GM15510 (cell line): ENCODE results near the gene ISG20L2.

Source experiments
- POLR2A ChIP-seq: IDR thresholded peaks from 3 replicates; pipeline ENCODE4 v1.6.1; 2011; ENCODE audit warnings: borderline replicate concordance; ENCODE audit not compliant: insufficient read length; ENCODE audit errors: extremely low read depth

The ISG20L2 gene

DNA sequence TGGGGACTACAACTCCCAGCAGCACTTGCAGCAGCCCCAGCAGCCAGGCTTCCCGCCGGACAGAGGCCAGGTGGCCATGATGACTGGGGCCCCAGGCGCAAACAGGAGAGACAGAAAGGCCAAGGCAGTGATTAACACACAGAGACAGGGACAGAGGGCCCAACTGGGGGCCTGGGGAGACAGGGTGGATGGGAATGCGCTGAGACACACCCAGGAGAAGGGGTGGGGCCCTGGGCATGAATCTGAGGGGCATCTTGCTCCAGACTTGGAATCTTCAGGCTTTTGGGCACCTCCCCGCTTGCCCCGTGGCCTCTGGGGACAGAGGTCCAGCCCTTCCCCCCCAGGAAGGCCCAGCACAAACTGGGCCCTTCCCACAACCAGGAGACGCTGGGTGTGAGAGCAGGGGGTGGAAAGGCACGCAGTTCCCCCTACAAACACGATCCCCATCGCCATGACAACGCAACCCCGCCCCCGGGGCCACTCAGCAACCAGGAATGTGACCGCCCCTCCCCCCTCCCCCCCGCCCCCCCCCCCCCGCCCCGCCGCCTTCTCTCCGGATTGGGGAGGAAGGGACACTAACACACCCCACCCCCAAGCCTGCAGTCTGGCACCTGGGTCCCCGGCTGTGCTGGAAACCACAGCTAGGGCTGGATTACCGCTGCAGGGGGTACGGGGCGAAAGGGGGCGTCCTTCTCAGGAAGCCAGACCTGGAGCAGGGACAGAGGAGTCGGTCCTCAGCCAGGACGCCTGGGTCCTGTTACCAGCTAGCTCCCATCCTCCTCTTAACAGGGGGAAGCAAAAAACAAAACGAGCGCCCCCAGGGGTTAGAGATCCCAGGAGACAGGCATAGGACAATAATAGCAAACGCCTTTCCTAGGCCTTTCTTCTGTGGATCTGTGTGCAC lies 18.4 kb upstream of the ISG20L2 start:
- no peak for TF ChIP-seq POLR2A

- no peak for TF ChIP-seq POLR2A
These were observed 17.8 kb upstream of the ISG20L2 start for GRCh38 chr1:156746406-156746727.

GRCh38 chr1:156745881-156746280 lies 17.3 kb upstream of the ISG20L2 start:
- no peak for TF ChIP-seq POLR2A

DNA sequence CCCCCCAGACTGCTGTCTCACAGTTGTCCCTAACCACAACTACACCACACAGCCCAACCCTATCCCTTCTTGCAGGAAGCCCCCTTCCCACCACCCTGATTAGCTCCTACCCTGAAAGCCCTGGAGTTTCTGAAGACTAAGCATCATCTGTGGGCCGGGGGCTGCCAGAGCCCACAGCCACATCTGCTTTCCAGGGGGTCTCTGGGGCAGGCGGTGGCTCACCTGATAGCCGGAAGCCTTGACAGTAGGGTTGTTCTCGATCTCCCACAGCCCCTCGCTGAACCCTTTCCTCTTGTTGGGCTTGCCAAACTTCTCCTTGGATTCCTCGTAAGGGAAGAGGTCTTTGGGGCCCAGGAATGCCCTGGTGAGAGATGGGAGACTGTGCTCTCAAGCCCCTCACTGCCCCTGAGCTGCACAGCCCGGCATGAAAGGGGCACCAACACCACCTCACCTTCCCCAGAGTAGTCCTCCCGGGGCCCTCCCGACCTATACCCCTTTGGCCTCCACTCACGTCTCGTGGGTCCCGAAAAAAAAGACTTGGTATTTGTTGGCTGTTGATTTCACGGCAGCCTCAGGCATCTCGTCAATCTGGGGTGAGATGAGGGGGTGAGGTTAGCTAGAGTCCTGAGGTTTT lies 16.3 kb upstream of the ISG20L2 start:
- no peak for TF ChIP-seq POLR2A

DNA sequence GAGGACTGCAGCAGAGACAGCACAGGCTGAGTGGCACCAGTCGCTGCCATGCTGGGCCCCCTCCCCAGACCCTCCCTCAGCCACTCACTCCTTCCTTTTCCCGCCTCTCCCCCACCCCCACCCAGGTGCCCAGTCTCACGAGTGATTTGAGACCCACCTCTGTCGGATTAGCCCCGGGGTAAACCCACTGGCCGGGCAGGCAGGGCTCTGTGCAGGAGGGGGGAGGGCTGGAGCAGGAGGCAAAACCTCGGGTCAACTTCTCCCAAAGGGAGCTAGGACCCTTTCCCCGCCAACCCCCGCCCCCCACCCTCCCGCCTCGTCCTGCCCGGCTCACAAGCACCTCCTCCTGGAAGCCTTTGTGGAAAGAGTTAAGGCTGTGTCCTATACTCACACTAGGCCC lies 15.8 kb upstream of the ISG20L2 start:
- no peak for TF ChIP-seq POLR2A

- TF ChIP-seq POLR2A, result no peak
These were observed 15.1 kb upstream of the ISG20L2 start for GRCh38 chr1:156743367-156744302.

- TF ChIP-seq POLR2A, result no peak
These were observed 14.2 kb upstream of the ISG20L2 start for GRCh38 chr1:156742801-156743200.

DNA sequence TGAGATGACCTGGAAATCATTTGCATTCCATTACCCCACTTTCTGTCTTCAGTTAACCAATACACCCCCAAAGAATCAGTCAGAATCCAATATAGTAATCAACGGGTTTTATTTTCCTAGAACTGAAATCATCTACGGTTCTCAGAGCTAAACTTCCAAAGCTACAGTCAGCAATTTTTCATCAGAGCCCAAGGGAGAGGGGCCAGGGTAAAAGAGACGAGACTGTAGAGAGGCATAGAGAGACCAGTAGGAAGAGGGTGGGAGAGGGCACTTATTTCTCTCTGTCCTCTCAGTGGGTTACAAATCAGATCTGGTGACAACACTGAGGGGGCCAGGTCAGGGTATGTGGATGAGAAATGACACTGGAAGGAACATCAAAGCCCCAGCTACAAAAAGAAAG lies 13.5 kb upstream of the ISG20L2 start:
- TF ChIP-seq POLR2A, result no peak

DNA sequence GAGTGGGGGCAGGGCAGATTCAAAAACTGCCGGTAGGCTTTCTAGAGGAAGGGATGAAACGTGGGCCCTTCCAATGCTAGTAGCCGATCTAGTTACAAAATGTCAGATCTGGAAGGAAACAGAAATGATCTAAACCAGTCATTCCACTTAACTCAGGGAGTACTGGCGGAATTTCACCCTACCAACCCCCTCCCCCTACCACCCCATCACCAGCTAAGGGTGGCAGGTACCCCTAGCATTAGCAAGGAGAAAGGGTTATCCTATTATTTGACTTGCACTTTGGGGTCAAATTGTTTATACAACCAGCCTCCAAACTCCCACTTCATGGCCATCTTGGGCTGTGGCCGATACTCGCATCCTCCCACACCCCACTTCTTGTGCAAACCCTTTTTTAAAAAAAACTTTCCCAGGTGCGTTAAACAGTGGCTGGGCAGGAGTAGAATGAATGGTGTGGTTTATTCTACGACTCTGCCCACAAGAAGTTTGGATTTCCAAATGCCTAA lies 13.0 kb upstream of the ISG20L2 start:
- no peak for TF ChIP-seq POLR2A

GRCh38 chr1:156740741-156741480 lies 12.3 kb upstream of the ISG20L2 start, which contains the start of gene MRPL24:
TSS of gene MRPL24 (minus strand) at chr1:156741088. CDS start at chr1:156738704, 2,384 bp downstream.
- peak; percentile 65 for TF ChIP-seq POLR2A

- TF ChIP-seq POLR2A, result no peak
These were observed 11.7 kb upstream of the ISG20L2 start for GRCh38 chr1:156740237-156740740.

GRCh38 chr1:156738916-156739315 lies 10.3 kb upstream of the ISG20L2 start:
- TF ChIP-seq POLR2A, result no peak

- TF ChIP-seq POLR2A, result no peak
These were observed 9.8 kb upstream of the ISG20L2 start for GRCh38 chr1:156738407-156738806.
